CD4-positive, alpha-beta T cell treated with Interleukin-6 at 100 ng/mL for 8 hours (primary cell): Measurements from ENCODE around the gene FAM3A.
A peak's percentile ranks its signal among the peaks of the same experiment; 100 is the strongest.

Experiments used
- DNase-seq: peaks from one replicate; pipeline ENCODE4 v3.0.0-alpha.2; 2020; ENCODE audit warnings: mixed read lengths, low spot score

The FAM3A gene

DNA sequence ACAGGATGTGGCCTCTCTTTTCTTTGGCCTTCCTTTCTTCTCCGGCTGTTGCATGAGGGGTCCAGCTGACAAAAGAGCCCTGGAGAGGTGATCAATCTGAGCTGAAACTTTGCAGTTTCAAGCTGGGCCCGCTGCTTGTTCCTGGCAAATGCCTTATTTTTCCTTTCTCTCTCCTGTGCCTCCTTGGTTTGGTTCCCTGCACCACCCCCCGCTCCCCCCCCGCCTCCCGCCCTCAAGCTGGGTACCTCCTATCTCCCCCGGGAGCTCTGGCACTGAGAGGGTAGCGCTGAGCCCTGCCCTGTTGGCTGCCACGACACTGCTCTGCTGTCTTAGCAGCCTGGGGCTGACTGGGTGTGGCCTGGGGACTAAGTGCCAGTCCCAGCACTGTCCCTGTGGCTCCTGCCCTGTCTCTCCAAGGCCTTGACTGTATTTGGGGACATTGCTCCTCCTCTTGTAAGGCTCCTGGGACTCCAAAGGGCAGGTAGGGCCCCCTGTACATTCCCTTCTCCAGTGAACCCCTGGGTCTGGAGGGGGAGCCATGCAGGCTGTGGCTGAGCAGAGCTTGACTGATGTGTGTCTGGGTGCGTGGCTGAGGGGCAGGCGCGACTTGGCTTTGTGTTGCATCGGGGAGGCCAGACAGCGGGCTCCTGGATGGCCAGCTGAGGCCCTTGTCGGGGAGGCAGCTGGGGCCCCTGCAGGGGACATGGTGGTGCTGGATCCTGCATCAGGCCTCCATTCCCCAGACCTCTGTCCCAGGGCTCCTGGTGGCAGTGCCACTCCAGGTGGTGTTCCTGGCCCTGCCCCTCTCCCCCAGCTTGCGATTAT is 56.9 kb downstream of the FAM3A start:
- DNase-seq, result no peak

- peak; percentile 48 for DNase-seq
Observed at GRCh38 chrX:154458116-154458953, 57.7 kb downstream of the FAM3A start, which contains the start of gene PLXNA3. Gene PLXNA3, plus strand, starts transcription at chrX:154458281. Its CDS starts 1,903 bp downstream, at chrX:154460184.

DNA sequence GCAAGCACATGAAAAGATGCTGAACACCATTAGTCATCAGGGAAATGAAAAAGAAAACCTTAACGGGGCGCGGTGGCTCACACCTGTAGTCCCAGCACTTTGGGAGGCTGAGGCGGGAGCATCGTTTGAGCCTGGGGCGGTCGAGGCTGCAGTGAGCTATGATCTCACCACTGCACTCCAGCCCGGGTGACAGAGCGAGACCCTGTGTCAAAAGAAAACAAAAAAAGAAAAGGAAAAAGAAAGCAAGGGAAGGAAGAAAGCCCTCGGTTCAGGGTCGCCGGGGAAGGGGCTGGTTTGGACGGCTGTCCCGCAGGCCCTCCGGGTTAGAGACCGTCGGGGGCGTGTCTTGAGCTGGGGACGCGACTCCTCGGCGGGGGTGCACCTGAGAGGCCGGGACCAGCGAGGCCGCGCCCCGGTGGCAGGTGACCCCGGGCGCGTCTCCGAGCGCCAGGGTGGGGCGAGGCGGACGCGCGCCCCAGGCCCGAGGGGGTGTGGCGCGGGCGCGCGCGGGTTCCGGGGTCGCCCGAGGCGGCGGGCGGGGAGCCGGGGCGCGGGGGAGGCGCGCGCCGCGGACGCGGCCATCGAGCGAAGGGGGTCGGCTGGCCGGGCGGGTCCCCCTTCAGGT is 58.4 kb downstream of the FAM3A start:
- DNase-seq, result peak; percentile 55
